GM12875 (cell line): ENCODE results near the gene CERS5.

Source experiments
- H3K4me3 ChIP-seq: one replicate; pipeline ENCODE4 v1.5.1; 2011; ENCODE audit warnings: low read depth, low read length, control low read depth
- TF ChIP-seq, protein P1 (sequence below): IDR thresholded peaks from 2 replicates; pipeline ENCODE4 v1.5.1; 2011; ENCODE audit warnings: low read depth, mild to moderate bottlenecking, control low read depth, inconsistent platforms, low read length, moderate library complexity, borderline replicate concordance; ENCODE audit not compliant: insufficient read depth

The CERS5 gene, protein sequence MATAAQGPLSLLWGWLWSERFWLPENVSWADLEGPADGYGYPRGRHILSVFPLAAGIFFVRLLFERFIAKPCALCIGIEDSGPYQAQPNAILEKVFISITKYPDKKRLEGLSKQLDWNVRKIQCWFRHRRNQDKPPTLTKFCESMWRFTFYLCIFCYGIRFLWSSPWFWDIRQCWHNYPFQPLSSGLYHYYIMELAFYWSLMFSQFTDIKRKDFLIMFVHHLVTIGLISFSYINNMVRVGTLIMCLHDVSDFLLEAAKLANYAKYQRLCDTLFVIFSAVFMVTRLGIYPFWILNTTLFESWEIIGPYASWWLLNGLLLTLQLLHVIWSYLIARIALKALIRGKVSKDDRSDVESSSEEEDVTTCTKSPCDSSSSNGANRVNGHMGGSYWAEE

GRCh38 chr12:50167049-50167828 is at the start of gene CERS5:
Gene CERS5 (minus strand): TSS chr12:50167369. CDS start chr12:50167297, 72 bp downstream.
- TF ChIP-seq, protein P1, sequence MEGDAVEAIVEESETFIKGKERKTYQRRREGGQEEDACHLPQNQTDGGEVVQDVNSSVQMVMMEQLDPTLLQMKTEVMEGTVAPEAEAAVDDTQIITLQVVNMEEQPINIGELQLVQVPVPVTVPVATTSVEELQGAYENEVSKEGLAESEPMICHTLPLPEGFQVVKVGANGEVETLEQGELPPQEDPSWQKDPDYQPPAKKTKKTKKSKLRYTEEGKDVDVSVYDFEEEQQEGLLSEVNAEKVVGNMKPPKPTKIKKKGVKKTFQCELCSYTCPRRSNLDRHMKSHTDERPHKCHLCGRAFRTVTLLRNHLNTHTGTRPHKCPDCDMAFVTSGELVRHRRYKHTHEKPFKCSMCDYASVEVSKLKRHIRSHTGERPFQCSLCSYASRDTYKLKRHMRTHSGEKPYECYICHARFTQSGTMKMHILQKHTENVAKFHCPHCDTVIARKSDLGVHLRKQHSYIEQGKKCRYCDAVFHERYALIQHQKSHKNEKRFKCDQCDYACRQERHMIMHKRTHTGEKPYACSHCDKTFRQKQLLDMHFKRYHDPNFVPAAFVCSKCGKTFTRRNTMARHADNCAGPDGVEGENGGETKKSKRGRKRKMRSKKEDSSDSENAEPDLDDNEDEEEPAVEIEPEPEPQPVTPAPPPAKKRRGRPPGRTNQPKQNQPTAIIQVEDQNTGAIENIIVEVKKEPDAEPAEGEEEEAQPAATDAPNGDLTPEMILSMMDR: no peak
- H3K4me3 ChIP-seq: peak within 1 kb of the TSS; percentile 95

DNA sequence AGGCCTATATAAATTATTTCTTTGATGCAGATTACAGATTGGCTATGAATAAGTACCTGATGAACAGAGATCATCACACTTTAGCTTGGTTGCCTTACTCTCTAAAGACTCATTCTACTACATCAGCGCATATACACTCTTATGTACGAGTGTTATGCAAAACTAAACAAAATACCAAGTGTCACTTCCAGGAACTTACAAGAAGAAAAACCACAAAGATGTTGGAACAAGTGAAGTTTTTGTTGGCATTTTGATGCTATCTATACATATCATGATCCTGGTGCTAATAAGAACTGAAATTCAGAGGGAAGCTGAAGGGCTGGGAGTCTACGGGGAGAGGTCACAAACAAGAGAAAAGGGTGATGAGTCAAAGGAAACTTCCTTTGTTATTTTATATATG is 47.9 kb upstream of the CERS5 start:
- no peak overlapping the region for H3K4me3 ChIP-seq
- TF ChIP-seq, protein P1: no peak

- TF ChIP-seq, protein P1: no peak
These were observed 46.8 kb upstream of the CERS5 start for GRCh38 chr12:50214018-50214417.

GRCh38 chr12:50213439-50213838 is 46.3 kb upstream of the CERS5 start:
- TF ChIP-seq, protein P1: no peak
- H3K4me3 ChIP-seq: no peak overlapping the region

More at GRCh38 chr12:50214018-50214417, 46.8 kb upstream of the CERS5 start:
- no peak overlapping the region for H3K4me3 ChIP-seq

GRCh38 chr12:50212071-50212467 is 44.9 kb upstream of the CERS5 start:
- H3K4me3 ChIP-seq: no peak overlapping the region
- TF ChIP-seq, protein P1: no peak

DNA sequence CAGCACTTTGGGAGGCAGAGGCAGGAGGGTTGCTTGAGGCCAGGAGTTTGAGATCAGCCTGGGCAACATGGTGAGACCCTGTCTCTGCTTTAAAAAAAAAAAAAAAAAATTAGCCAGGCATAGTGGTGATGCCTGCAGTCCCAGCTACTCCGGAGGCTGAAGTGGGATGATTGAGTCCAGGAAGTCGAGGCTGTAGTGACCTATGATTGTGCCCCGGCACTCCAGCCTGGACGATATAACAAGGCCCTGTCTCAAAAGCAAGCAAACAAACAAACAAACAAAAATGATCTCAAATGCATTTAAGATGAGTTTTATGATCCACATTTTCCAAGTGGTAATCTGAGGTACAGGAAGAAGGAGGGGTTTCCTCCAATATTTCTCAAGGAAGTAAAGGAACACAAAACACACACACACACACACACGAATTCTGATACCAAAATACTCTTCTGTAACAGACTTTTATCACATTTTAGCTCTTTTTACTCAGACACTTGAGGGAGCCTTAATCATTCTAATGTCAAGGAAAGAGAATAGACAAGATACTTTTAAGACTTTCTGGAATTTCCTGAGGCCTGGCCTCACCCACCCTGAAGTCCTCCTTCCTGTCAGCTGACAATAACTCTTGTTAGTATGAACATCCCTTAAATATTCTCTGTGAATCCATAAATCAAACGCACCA is 44.4 kb upstream of the CERS5 start:
- TF ChIP-seq, protein P1: no peak
- H3K4me3 ChIP-seq: no peak overlapping the region
